ENCODE results near the gene SLC34A2.

The SLC34A2 gene

GRCh38 chr4:25727711-25728493, 72.3 kb downstream of the SLC34A2 start:
- DNase-seq (ENCODE audit: low spot score), result no peak

All from hematopoietic multipotent progenitor cell treated with erythropoietin and hydrocortisone succinate and interleukin-3 and kit ligand, for 17 days (in vitro differentiated cells).